GM12875 (cell line): ENCODE data around the gene PLSCR1.

Experiments
- H3K4me3 ChIP-seq: one replicate; pipeline ENCODE4 v1.5.1; 2011; ENCODE audit warnings: low read depth, low read length, control low read depth
- CTCF ChIP-seq: IDR thresholded peaks from 2 replicates; pipeline ENCODE4 v1.5.1; 2011; ENCODE audit warnings: low read depth, mild to moderate bottlenecking, control low read depth, inconsistent platforms, low read length, moderate library complexity, borderline replicate concordance; ENCODE audit not compliant: insufficient read depth

PLSCR1 gene

GRCh38 chr3:146550743-146551510 is 6.5 kb upstream of the PLSCR1 start:
- H3K4me3 ChIP-seq: no peak overlapping the region
- no peak for TF ChIP-seq CTCF

GRCh38 chr3:146550070-146550615 is 5.7 kb upstream of the PLSCR1 start:
- no peak overlapping the region for H3K4me3 ChIP-seq
- no peak for TF ChIP-seq CTCF

- no peak for TF ChIP-seq CTCF
- no peak overlapping the region for H3K4me3 ChIP-seq
These were observed 2.9 kb upstream of the PLSCR1 start for GRCh38 chr3:146547235-146547835.

- no peak overlapping the region for H3K4me3 ChIP-seq
- TF ChIP-seq CTCF: no peak
These were observed 2.1 kb upstream of the PLSCR1 start for GRCh38 chr3:146546366-146546965.

GRCh38 chr3:146544929-146545528 is 622 bp upstream of the PLSCR1 start:
- TF ChIP-seq CTCF: no peak
- H3K4me3 ChIP-seq: peak overlapping the region; percentile 88

GRCh38 chr3:146543461-146544001 is 876 bp downstream of the PLSCR1 start:
- TF ChIP-seq CTCF: no peak
- H3K4me3 ChIP-seq: peak overlapping the region; percentile 88
